Right lobe of liver (tissue), 6 donors: ENCODE results near the gene RASSF5. TPM values are rescaled to one million over a fixed set of nuclear protein-coding genes. Genes with fewer than 3 reads are reported as not detected.

Experiments used
- ATAC-seq, 4 donors: fragments of 200-7000 bp; cut with Tn5 transposase; one replicate each; pipeline ENCODE4 v1.9.1; 2020; ENCODE audit warnings: mild to moderate bottlenecking in 4 of 4, moderate library complexity in 4 of 4
- DNase-seq, 3 donors: peaks; one replicate each; pipeline ENCODE4 v3.0.0-alpha.2; 2020
- H3K27ac ChIP-seq, 3 donors: fragments of 200-600 bp; one replicate each; pipeline ENCODE4 v1.8.0; 2022
- H3K27me3 ChIP-seq, 2 donors: fragments of 200-600 bp; one replicate each; pipeline ENCODE4 v1.8.0; 2022
- H3K36me3 ChIP-seq, 4 donors: fragments of 200-600 bp; sonication (generic) in 1 of 4; one replicate each; pipeline versions ENCODE4 v1.5.1 to v1.8.0; 2017 to 2022; ENCODE audit warnings: control low read depth in 1 of 4
- H3K4me1 ChIP-seq, 4 donors: fragments of 200-600 bp; sonication (generic) in 1 of 4; one replicate each; pipeline versions ENCODE4 v1.5.1 to v1.8.0; 2017 to 2022; ENCODE audit warnings: control low read depth in 1 of 4
- H3K4me3 ChIP-seq, 3 donors: fragments of 200-600 bp; one replicate each; pipeline ENCODE4 v1.8.0; 2022
- H3K9me3 ChIP-seq, 4 donors: fragments of 200-600 bp; sonication (generic) in 1 of 4; one replicate each; pipeline versions ENCODE4 v1.5.1 to v1.8.0; 2017 to 2022; ENCODE audit warnings: control low read depth in 1 of 4
- POLR2A ChIP-seq: fragments of 450-650 bp; IDR thresholded peaks from one replicate; pipeline ENCODE4 v1.6.1; 2017; ENCODE audit warnings: antibody characterized with exemption, mild to moderate bottlenecking
- WGBS: methylation state at CpG from one replicate; pipeline ENCODE4 v1.1.6; 2018; ENCODE audit warnings: low coverage, low lambda C conversion rate; ENCODE audit not compliant: insufficient coverage; ENCODE audit errors: missing lambda C conversion rate; 5-methylcytosine and 5-hydroxymethylcytosine counted together
- intact Hi-C, 2 donors: fragments of 100-400 bp; cut with DNase I; formaldehyde crosslinking; loops; one replicate each; pipeline versions ENCODE4 v1.11.2 to v1.14.1; 2022
- total RNA-seq, 6 experiments: library from RNA; depleted of rRNA in 2 of 6; stranded (reverse); fragments of >200 nt in 2 of 6; fragmentation: NEBNext Ultra II Directional in 3 of 6; extraction: Animal tissue kit (Norgen Biotek cat#: 25700) in 3 of 6; gene quantifications; one replicate each; pipeline versions ENCODE4 v1.1.0 to v1.2.4, GENCODE V29; 2016 to 2023
- TF ChIP-seq, protein P1 (sequence below), 4 donors: fragments of 200-600 bp in 3 of 4; fragments of 450-650 bp in 1 of 4; IDR thresholded peaks; one replicate each; pipeline versions ENCODE4 v1.5.1 to v1.8.0; 2016 to 2022; ENCODE audit warnings: antibody characterized with exemption in 4 of 4, mild to moderate bottlenecking in 2 of 4
- donor health status: DM: no; HTN: yes; CAD: no.
- donor health status: DM: no; HTN: no; CAD: no.
- donor health status: DM: no; HTN: no; CAD: no.
- donor health status: DM: no; HTN: yes; CAD: no.
- donor health status: DM: no; HTN: yes; CAD: no.

The RASSF5 gene
- total RNA-seq, 6 experiments from 2014 or later: 8.1 to 18.8 (median 12.6) TPM

DNA sequence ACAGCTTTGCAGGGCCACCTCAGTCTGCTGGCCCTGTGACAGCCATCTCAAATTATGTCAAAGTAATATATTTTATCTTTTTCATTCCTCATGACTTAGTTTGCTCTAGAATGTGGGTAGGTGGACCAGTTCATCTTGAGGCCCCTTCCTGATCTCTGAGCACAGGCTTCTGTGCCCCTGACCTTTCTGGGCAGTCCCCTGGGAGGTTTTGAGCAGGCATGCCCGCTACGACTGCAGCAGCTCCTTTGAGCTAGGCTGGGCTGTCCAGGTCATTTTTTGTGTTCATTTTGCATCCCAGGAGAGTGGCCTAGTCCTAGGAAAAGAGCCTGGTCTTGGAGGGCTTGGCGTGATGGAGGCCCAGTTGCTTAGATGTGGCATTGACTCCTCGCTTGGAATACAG, 62.2 kb downstream of the RASSF5 start:
- whole genome bisulfite sequencing: 74% methylated on average over 2 of the region's 4 CpGs
- TF ChIP-seq, protein P1, sequence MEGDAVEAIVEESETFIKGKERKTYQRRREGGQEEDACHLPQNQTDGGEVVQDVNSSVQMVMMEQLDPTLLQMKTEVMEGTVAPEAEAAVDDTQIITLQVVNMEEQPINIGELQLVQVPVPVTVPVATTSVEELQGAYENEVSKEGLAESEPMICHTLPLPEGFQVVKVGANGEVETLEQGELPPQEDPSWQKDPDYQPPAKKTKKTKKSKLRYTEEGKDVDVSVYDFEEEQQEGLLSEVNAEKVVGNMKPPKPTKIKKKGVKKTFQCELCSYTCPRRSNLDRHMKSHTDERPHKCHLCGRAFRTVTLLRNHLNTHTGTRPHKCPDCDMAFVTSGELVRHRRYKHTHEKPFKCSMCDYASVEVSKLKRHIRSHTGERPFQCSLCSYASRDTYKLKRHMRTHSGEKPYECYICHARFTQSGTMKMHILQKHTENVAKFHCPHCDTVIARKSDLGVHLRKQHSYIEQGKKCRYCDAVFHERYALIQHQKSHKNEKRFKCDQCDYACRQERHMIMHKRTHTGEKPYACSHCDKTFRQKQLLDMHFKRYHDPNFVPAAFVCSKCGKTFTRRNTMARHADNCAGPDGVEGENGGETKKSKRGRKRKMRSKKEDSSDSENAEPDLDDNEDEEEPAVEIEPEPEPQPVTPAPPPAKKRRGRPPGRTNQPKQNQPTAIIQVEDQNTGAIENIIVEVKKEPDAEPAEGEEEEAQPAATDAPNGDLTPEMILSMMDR (IDR thresholded peaks at IDR 0.05): no peak
- TF ChIP-seq POLR2A: no peak
- no peak overlapping the region for H3K27ac ChIP-seq
- no peaks in the 10 kb centered on the region for H3K36me3 ChIP-seq
- intact Hi-C loops: no loop called here
- ATAC-seq: no peak
- H3K4me1 ChIP-seq: peaks cover 0 to 10% (median 4%) of the 10 kb centered on the region in 4 donors
- no peak overlapping the region for H3K4me3 ChIP-seq
- H3K27me3 ChIP-seq: no peaks in the 10 kb centered on the region
- no peak for DNase-seq
- no peaks in the 10 kb centered on the region for H3K9me3 ChIP-seq

DNA sequence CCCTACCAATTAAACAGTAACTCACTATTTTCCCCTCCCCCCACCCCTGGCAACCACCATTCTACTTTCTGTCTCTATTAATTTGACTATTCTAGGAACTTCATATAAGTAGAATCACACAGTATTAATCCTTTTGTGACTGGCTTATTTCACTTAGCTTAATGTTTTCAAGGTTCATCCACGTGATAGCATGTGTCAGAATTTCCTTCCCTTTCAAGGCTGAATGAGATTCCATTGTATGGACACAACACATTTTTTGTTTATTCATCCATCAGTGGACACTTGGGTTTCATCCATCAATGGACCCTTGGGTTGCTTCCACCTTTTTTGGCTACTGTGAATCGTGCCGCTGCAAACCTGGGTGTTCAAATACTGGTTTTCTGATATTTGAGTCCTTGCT, 63.2 kb downstream of the RASSF5 start:
- intact Hi-C loops: no loop called here
- Histone ChIP-seq H3K9me3 (no peaks in the 10 kb centered on the region), H3K27ac (no peak overlapping the region), H3K36me3 (no peaks in the 10 kb centered on the region), H3K4me1 (peaks cover 0 to 17% (median 4%) of the 10 kb centered on the region in 4 donors), H3K27me3 (no peaks in the 10 kb centered on the region), H3K4me3 (no peak overlapping the region)
- no peak for TF ChIP-seq POLR2A
- TF ChIP-seq, protein P1 (IDR thresholded peaks at IDR 0.05): no peak
- no peak for ATAC-seq
- DNase-seq: no peak
- WGBS: 59% methylated on average over 3 of the region's 3 CpGs

DNA sequence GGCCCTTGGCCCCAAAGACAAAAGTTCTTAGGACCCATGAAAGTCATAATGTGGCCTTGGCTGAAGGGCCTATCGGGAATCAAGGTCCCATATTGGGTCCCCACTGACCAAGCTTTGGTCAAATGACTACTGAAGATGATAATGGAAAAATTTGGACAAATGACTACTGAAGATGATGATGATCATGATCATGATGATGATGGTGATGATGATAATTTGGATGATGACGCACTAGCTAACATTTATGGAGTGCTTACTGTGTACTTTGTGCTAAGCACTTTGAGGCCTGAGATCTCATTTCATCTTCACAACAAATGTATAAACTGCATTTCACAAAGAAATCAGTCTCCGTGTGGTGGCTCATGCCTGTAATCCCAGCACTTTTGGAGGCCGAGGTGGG, 65.5 kb downstream of the RASSF5 start:
- H3K36me3 ChIP-seq: no peaks in the 10 kb centered on the region
- ATAC-seq (no peak), DNase-seq (no peak)
- H3K9me3 ChIP-seq: no peaks in the 10 kb centered on the region
- 91% methylated on average over 3 of the region's 4 CpGs for WGBS
- H3K4me1 ChIP-seq: peaks cover 0 to 28% (median 9%) of the 10 kb centered on the region in 4 donors
- no peak overlapping the region for H3K27ac ChIP-seq
- H3K4me3 ChIP-seq: no peak overlapping the region
- H3K27me3 ChIP-seq: no peaks in the 10 kb centered on the region
- TF ChIP-seq POLR2A: no peak
- TF ChIP-seq, protein P1 (IDR thresholded peaks at IDR 0.05): no peak
- intact Hi-C loops: no loop called here

DNA sequence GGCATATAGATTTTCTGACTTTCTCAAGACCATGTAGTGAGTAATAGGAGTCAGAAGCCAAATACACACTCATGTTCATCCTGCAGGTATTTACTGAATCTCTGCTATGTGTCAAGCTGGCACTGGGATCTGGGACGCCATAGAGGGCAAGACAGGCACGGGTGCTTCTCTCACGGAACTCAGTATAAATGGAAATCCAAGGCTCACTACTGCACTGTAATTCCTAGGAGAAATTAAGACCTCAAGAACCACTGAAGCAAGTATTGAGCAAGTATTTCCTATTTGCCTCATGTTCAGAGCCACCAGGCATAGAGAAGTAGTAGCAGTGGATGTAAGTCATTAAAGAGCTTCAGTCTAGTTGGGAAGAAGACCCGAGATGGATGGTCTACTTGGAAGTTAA, 66.0 kb downstream of the RASSF5 start:
- Histone ChIP-seq H3K36me3 (no peaks in the 10 kb centered on the region), H3K9me3 (no peaks in the 10 kb centered on the region), H3K27me3 (no peaks in the 10 kb centered on the region), H3K27ac (no peak overlapping the region), H3K4me1 (peaks cover 0 to 28% (median 9%) of the 10 kb centered on the region in 4 donors), H3K4me3 (no peak overlapping the region)
- 70% methylated on average over 4 of the region's 4 CpGs for WGBS
- ATAC-seq: no peak
- TF ChIP-seq POLR2A: no peak
- TF ChIP-seq, protein P1 (IDR thresholded peaks at IDR 0.05): no peak
- DNase-seq: no peak
- intact Hi-C loops: no loop called here

DNA sequence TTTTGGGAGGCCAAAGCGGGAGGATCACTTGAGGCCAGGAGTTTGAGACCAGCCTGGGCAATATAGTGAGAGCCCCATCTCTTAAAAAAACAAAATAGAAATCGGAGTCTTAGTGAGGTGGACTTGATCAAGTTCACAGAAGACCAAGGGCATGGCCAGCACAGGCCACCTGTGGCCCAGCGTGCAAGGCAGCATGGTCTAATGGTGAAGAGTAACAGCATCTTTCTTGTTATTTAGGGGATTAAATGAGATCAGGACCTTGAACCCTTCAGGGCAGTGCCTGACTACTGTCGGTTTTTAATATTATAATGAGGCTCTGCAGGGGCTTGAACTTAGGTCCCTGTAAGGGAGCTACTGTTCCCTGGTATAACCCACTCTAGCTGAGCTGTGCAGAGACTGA, 66.4 kb downstream of the RASSF5 start:
- 96% methylated on average over 3 of the region's 4 CpGs for WGBS
- Histone ChIP-seq H3K36me3 (no peaks in the 10 kb centered on the region), H3K27me3 (no peaks in the 10 kb centered on the region), H3K4me3 (no peak overlapping the region), H3K4me1 (peaks cover 0 to 28% (median 9%) of the 10 kb centered on the region in 4 donors), H3K27ac (no peak overlapping the region), H3K9me3 (no peaks in the 10 kb centered on the region)
- ATAC-seq (no peak), DNase-seq (no peak)
- intact Hi-C loops: no loop called here
- TF ChIP-seq, protein P1 (IDR thresholded peaks at IDR 0.05): no peak
- TF ChIP-seq POLR2A: no peak
